RWPE2 (cell line): Measurements from ENCODE around the gene PTCD2.

Experiments
- ATAC-seq: fragments of 200-7000 bp; cut with Tn5 transposase; 3 replicates; pipeline ENCODE4 v1.9.1; 2021; ENCODE audit warnings: low read depth
- DNase-seq: peaks from one replicate; pipeline ENCODE4 v3.0.0-alpha.2; 2020; ENCODE audit warnings: low spot score
- H3K27ac ChIP-seq: fragments of 450-650 bp; 2 replicates; pipeline ENCODE4 v1.5.1; 2017; ENCODE audit warnings: mild to moderate bottlenecking; ENCODE audit not compliant: poor library complexity, severe bottlenecking
- H3K27me3 ChIP-seq: fragments of 250-450 bp; sonication (Bioruptor Pico); 2 replicates; pipeline ENCODE4 v1.5.1; 2021; ENCODE audit warnings: mild to moderate bottlenecking, moderate library complexity; ENCODE audit not compliant: insufficient read depth, poor library complexity, severe bottlenecking
- H3K36me3 ChIP-seq: fragments of 250-450 bp; sonication (Bioruptor Pico); 2 replicates; pipeline ENCODE4 v1.5.1; 2020; ENCODE audit warnings: low read depth, mild to moderate bottlenecking, moderate library complexity
- H3K4me1 ChIP-seq: fragments of 250-450 bp; sonication (Bioruptor Pico); 2 replicates; pipeline ENCODE4 v1.5.1; 2021; ENCODE audit warnings: mild to moderate bottlenecking, moderate library complexity; ENCODE audit not compliant: insufficient read depth, poor library complexity, severe bottlenecking
- H3K4me3 ChIP-seq: fragments of 250-450 bp; sonication (Bioruptor Pico); 2 replicates; pipeline ENCODE4 v1.5.1; 2021; ENCODE audit warnings: mild to moderate bottlenecking, moderate library complexity; ENCODE audit not compliant: severe bottlenecking
- H3K9me3 ChIP-seq: fragments of 250-450 bp; sonication (Bioruptor Pico); 2 replicates; pipeline ENCODE4 v1.5.1; 2021; ENCODE audit warnings: mild to moderate bottlenecking, moderate library complexity; ENCODE audit not compliant: severe bottlenecking
- CTCF ChIP-seq: fragments of 450-650 bp; IDR thresholded peaks from one replicate; pipeline ENCODE4 v1.5.1; 2017; ENCODE audit warnings: mild to moderate bottlenecking, moderate library complexity; ENCODE audit not compliant: poor library complexity, severe bottlenecking

Gene PTCD2

GRCh38 chr5:72380492-72381274, 60.5 kb downstream of the PTCD2 start:
- no peak for DNase-seq
- TF ChIP-seq CTCF: no peak
- H3K36me3 ChIP-seq: no peaks in the 10 kb centered on the region
- H3K4me1 ChIP-seq: peaks cover 46% of the 10 kb centered on the region
- ATAC-seq: no peak
- peak overlapping the region; percentile 83 for H3K27ac ChIP-seq
- H3K27me3 ChIP-seq: no peaks in the 10 kb centered on the region
- H3K4me3 ChIP-seq: no peak overlapping the region
- no peaks in the 10 kb centered on the region for H3K9me3 ChIP-seq

GRCh38 chr5:72383280-72383679, 63.1 kb downstream of the PTCD2 start:
- Histone ChIP-seq H3K9me3 (no peaks in the 10 kb centered on the region), H3K27ac (no peak overlapping the region), H3K4me1 (peaks cover 59% of the 10 kb centered on the region), H3K36me3 (no peaks in the 10 kb centered on the region), H3K4me3 (no peak overlapping the region), H3K27me3 (no peaks in the 10 kb centered on the region)
- peak; percentile 48; the same call in 2 of the 3 replicates for ATAC-seq
- DNase-seq: no peak
- TF ChIP-seq CTCF: no peak

DNA sequence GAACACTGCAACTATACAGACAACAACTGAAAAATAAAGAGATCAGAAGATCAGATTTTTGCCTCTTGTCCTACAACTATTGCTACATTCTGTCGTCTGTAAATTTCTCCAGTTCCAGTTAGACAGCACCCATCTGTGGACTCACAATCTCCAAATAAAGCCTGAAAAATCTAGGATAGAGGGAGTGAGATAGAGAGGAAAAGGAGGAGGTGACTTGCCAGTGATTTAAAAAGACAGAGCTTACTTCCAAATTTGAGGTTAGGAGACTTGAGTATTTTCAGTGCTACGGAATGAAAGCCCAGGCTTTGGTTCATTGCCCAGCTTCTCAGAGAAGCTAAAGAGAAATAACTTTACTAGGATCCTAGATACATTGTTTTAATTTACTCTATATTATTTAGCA, 63.6 kb downstream of the PTCD2 start:
- no peak overlapping the region for H3K27ac ChIP-seq
- DNase-seq: no peak
- no peaks in the 10 kb centered on the region for H3K9me3 ChIP-seq
- H3K4me3 ChIP-seq: no peak overlapping the region
- no peak for TF ChIP-seq CTCF
- no peaks in the 10 kb centered on the region for H3K36me3 ChIP-seq
- no peaks in the 10 kb centered on the region for H3K27me3 ChIP-seq
- no peak for ATAC-seq
- H3K4me1 ChIP-seq: peaks cover 59% of the 10 kb centered on the region

GRCh38 chr5:72386639-72387038, 66.5 kb downstream of the PTCD2 start:
- Histone ChIP-seq H3K27ac (peak overlapping the region; percentile 92), H3K4me1 (peaks cover 48% of the 10 kb centered on the region), H3K36me3 (no peaks in the 10 kb centered on the region), H3K9me3 (no peaks in the 10 kb centered on the region), H3K4me3 (no peak overlapping the region), H3K27me3 (no peaks in the 10 kb centered on the region)
- ATAC-seq: no peak
- TF ChIP-seq CTCF: no peak
- no peak for DNase-seq

DNA sequence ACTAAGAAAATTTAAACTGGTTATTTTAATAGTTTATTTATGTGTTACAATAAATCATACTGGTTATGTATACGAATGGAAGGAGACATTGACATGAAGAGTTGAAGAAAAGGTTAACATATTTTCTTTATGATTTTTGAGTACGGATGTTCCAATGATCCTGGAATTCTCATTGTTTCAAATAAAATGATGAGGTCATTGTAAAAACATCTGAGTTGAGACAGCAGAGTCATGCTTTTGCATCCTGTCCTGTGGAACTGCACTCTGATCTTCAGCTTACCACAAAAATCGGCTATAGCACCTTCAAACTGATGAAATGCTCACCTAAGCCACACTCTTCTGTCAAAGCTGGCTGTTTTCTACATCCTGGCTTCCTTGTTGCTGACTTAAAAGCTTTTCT, 67.8 kb downstream of the PTCD2 start:
- no peaks in the 10 kb centered on the region for H3K9me3 ChIP-seq
- H3K36me3 ChIP-seq: no peaks in the 10 kb centered on the region
- no peaks in the 10 kb centered on the region for H3K27me3 ChIP-seq
- ATAC-seq (peak; percentile 75), DNase-seq (no peak)
- no peak for TF ChIP-seq CTCF
- H3K27ac ChIP-seq: peak overlapping the region; percentile 92
- peaks cover 57% of the 10 kb centered on the region for H3K4me1 ChIP-seq
- H3K4me3 ChIP-seq: no peak overlapping the region
